GM18526 (cell line): ENCODE results near the gene EID2B.
A peak's percentile ranks its signal among the peaks of the same experiment; 100 is the strongest.

Experiments used
- POLR2A ChIP-seq: IDR thresholded peaks from 3 replicates; pipeline ENCODE4 v1.6.1; 2011; ENCODE audit not compliant: insufficient read length; ENCODE audit errors: extremely low read depth

The EID2B gene, protein sequence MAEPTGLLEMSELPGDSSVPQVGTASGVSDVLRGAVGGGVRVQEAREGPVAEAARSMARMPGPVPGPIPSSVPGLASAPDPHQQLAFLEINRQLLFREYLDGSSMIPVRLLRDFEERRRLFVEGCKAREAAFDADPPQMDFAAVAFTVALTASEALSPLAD

DNA sequence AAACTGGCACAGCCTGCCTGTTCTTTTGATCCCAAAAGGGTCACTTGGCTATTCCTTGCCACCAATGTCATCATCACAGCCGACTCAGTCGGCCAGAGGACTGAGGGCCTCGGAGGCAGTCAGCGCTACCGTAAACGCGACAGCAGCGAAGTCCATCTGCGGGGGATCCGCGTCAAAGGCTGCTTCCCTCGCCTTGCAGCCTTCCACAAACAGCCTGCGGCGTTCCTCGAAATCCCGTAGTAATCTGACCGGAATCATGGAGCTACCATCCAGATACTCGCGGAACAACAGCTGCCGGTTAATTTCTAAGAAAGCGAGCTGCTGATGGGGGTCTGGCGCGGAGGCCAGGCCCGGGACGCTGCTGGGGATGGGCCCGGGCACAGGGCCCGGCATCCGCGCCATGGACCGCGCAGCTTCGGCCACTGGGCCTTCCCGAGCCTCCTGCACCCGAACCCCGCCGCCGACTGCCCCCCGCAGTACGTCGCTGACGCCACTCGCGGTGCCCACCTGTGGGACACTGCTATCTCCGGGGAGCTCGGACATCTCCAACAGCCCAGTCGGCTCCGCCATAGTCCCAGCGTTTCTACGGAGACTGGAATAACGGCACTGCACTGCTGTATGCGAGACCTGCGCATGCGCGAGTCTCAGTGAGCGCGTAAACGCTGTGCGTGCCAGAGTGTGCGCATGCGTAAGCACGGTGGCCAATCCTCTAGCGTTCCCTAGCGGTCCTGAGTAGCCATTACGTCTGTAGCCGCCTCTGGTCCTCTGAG lies at the start of gene EID2B:
EID2B (minus strand) TSS at position 620 of the 770 bp plus-strand sequence; CDS start at position 570, 50 bp downstream.
- peak; percentile 55 for TF ChIP-seq POLR2A

DNA sequence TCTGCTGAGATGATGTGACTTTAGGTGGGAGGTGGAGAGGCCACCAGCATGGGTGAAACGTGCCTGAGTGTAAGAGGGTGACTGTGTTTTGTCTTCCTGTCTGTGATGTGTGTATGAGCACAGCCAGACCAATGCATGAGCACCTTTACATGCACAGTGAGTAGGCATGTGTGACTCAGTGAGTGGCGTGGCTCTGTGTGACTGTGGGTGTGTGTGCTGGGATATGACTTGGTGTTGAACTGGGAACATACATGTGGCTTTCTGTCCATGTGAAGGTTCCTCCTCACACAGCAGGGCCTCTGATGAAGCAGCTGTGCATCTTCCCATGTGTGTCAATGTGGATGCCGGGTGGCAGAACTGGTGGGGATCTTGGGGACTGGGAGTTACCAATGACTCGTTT lies 49.8 kb upstream of the EID2B start:
- no peak for TF ChIP-seq POLR2A

DNA sequence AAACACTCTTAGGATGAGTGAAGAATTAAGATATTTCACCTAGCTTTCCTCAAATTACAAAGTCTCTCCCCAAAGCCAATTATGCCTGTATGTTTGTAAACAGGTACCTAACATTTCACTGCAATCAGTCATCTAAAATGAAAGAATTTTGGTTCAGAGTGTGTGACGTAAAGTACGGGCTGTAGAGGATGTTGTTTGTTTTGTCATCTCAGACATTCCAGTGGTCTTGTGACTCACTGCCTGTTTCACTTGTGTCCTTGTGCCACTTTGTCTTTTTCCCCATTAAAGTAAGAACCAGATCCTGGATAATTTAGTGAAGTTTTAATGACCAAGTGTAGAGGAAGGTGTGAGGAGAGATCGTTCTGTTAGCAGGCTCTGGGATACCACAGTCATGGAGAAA lies 36.0 kb upstream of the EID2B start:
- no peak for TF ChIP-seq POLR2A

DNA sequence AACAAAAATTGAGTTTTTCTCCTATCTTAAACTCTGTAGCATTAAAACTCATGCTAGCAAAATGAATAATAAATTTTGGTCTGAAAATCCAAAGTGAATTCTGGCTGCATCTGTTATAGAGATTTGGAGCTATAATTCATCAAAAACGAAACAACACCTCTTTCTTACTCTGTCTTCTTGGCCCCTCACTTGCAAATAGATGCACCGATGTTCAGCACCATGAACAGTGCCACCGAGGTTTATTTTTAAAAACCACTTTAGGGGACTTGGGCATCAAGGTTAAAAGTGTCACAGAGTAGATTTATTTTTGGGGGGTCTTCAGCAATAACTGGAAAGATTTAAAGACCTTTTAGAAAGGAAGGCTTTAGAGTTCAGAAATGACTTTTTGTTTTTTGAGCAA lies 33.4 kb upstream of the EID2B start:
- no peak for TF ChIP-seq POLR2A

DNA sequence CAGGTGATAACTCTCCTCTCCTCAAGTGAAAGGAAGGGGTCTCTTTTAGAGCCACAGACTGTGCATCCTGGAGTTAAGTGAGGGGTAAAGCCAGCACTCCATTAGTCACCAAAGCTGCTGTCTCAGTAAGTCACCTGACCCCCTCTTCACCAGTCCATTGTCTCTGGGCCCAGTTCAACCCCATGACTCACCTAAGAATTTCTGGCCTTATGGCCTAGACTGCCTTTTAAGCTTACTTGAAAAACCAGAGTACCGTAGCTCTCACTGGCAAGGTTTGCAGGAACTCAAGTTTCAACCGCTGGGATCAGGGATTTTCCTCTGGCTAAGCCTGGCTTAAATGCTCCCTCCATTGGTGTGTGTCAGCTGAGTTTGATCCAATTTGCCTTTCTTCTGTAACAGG lies 30.8 kb upstream of the EID2B start:
- TF ChIP-seq POLR2A: no peak

DNA sequence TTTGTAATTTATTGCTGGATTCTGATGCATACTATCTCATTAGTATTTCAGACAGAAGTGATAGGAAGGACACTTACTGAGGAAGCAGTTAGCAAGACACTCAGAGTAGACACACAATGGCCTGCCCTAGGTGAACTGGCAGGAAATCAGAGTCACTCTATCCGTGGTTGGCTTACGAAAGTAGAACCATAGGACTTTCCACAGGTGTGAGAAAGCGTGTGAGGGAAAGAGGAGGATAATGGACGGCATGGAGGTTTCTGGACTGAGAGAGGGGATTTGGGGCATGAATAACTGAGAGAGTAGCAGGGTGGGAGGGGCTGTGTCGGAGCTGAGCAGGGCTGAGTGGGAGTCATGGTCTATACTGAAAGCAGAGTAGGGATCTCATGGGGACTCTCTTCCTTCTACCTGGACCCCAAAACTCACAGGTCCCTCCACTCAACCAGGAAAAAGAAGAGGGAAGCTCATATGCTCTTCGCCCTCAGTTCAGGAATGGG lies 26.0 kb upstream of the EID2B start:
- TF ChIP-seq POLR2A: no peak

DNA sequence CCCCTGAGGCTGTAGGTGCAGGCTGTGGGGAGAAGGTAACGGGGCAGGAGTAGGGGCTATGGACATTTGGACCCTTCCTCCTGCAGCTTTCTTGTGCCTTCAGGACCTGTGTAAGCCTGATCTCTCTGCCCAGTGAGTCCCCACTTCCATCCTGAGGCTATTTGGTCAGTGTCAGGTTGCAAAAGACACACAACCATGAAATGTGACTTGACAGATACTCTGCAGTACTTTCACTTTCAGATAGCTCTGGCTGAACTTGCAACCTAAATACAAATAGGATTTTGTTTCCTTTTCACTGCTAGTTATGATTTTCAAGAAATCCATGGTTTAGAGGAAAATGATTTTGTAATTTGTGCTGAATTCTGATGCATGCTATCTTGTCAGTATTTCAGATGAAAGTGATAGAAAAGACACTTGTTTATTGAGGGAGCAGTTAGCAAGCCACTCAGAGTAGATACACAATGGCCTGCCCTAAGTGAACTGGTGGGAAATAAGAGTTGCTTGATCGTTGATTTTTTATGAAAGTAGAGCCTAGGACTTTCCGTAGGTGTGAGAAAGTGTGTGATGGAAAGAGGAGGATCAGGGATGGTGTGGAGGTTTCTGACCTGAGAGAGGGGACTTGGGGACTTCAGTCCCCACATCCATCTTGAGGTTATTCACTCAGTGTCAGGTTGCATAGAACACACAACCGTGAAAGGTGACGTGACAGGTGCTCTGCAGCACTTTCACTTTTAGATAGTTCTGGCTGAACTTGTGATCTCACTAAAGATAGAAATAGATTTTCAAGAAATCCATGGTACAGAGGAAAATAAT lies 25.4 kb upstream of the EID2B start:
- TF ChIP-seq POLR2A: no peak

DNA sequence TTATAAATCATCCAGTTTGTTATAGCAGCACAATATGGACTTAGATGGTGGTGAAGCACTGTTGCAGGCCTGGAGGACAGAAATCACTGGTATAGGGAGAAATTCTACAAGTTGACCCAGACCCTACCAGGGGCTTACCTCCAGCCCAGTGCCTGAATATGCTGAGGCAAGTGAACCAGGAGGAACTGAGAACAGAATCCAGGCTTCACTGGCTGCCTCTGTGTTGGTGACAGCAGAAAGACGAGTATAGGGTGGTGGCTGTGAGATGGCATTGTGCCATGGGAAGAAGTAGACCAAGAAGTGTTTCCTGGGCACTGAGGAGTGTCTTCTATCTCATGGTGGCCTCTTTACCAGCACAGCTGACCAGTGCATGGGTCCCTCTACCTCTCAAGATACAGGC lies 23.2 kb upstream of the EID2B start:
- TF ChIP-seq POLR2A: no peak

DNA sequence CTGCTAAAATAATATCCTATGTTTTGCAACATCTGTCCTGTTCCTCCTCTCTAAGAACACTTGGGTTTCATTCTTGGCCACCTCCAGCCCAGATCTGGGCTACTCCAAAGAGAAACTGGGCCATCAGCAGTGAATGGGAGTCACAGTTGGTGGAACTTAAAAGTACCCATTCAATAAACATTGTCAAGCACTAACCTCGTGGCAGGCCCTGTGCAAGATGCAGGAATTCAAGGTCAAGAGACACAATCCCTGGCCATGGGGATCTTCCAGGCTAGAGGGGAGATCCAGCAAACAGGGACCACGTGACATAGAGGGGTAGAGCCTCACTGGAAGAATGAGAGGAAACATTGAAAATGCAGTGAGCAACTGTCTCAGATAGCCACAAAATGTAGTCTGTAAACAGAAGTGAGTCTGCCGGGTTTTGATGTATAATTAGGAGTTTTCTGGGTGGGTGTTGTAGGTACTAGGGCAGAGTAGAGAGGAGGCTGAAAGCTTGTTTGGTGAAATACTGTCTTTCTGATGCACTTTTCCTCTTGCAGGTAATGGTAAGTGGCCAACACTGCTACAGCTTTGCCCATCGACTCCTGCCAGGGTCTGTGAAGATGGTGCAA lies 22.2 kb upstream of the EID2B start:
- no peak for TF ChIP-seq POLR2A

DNA sequence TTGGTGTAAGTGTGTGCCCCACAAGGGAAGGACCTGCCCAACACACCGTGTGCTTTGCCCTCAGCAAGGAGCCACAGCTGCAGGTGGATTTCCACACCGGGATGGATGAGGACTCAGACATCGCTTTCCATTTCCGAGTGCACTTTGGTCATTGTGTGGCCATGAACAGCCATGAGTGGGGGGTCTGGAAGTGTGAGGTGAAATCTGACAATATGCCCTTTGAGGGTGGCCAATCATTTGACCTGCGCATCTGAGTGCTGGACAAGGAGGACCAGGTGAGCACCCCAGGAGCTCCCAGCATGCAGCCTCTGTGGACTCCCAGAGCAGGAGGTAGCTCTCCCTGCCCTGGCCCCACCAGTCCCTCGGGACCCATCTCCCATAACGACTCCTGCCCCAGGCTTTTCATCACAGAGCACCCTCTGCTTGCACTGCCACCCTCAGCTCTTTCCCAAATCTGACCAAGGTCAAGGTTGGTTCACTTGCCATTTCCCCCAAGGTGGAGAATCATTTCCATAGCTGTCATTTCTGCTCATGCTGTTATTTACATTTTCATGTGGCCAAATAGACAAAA lies 20.5 kb upstream of the EID2B start:
- TF ChIP-seq POLR2A: no peak

DNA sequence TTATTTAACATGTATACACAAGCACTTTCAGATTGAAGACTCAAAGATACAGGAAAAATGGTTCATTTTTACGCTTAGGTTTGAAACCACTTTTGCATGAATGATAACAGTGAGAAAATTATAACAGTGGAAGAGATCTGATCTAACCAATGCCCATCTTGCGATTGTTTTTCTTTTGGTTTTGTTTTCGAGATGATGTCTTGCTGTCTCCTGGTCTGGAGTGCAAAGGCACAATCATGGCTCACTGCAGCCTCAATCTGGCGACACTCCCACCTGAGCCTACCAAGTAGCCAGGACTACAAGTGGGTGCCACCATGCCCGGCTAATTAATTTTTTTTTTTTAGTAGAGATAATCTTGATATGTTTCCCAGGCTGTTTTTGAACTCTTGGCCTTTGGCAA lies 17.5 kb upstream of the EID2B start:
- TF ChIP-seq POLR2A: no peak

DNA sequence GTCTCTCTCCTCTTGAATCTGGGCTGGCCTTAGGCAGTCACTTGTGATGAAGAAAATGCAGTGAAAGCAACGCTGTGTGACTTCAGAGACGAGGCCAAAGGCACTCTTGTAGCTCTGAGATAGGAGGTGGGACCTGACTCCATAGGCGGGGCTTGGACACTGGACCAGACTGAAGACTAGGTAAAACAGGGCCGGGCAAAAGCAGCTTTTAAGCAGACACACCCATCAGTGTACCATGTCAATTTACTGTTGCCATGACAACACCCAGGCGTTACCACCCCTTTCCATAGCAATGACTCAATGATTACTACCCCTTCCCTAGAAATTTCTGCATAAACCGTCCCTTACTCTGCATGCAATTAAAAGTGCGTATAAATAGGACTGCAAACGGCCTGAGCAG lies 13.9 kb upstream of the EID2B start:
- TF ChIP-seq POLR2A: no peak

DNA sequence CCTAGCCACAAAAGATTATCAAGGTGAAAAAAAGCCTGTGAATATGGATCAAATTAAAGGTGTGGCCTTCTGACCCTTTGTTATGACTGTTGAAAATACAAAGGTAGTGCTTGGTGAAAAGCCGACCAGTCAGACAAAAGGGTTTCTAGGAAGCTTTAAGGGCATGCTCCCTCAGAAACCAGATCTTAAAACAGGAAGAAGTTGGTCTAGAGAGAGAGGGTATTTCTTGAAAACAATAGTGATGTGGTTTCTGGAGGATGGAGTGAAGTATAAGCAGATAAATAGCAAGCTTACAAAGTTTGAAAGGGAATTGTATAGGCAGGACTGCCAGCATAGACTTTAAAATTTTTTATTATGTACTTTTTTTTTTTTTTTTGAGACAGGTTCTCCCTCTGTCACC lies 12.3 kb upstream of the EID2B start:
- no peak for TF ChIP-seq POLR2A

DNA sequence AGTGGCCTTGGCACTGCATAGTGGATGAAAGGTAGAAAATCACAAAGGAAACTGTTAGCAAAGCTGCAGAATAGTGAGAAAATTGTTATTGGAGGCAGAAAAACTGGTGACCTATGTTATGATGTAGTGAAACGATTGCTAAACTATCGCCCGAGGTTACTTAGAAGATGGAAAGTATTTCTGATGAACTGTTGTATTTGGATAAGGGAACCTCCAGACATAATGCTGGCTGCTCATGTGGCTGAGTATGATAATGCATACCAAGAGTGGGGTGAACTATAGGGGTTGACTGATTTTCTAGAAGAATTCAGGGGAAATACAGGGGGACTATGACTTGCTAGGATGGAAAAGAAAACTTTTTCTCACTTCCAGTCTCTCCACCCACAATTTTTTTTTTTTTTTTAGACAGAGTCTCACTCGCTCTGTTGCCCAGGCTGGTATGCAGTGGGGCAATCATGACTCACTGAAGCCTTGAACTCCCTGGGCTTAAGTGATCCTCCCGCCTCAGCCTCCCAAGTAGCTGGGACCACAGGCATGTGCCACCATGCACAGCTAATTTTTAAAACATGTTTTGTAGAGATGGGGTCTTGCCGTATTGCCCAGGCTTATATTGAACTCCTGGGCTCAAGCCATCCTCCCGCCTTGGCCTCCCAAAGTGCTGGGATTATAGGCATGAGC lies 11.7 kb upstream of the EID2B start:
- TF ChIP-seq POLR2A: no peak

DNA sequence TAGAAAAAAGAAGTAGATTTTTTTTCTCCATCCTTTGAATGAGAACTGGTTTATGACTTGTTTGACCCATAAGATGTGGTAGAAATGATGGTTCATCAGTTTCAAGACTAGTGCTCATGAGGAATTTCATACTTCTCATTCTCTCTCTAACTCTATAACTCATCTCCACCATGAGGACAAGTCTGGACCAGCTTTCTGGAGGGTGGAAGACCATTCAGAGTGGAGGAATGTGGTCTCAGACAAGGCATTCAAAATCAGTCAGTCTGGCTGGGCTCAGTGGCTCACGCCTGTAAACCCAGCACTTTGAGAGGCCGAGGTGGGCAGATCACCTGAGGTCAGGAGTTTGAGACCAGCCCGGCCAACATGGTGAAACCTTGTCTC lies 10.8 kb upstream of the EID2B start:
- no peak for TF ChIP-seq POLR2A
